BE2C (cell line): Measurements from ENCODE around the gene SETDB1.

Experiments
- DNase-seq: peaks from one replicate; pipeline ENCODE4 v3.0.0-alpha.2; 2020
- H3K27me3 ChIP-seq: fragments of 250-450 bp; sonication (Bioruptor Pico); 2 replicates; pipeline ENCODE4 v1.5.1; 2020; ENCODE audit warnings: mild to moderate bottlenecking
- H3K36me3 ChIP-seq: fragments of 250-450 bp; sonication (Bioruptor Pico); 2 replicates; pipeline ENCODE4 v1.5.1; 2020; ENCODE audit warnings: mild to moderate bottlenecking
- H3K4me1 ChIP-seq: fragments of 250-450 bp; sonication (Bioruptor Pico); 2 replicates; pipeline ENCODE4 v1.5.1; 2020
- H3K4me3 ChIP-seq: 2 replicates; pipeline ENCODE4 v1.5.1; 2011; ENCODE audit warnings: low read depth, low read length
- H3K9me3 ChIP-seq: fragments of 250-450 bp; sonication (Bioruptor Pico); 2 replicates; pipeline ENCODE4 v1.5.1; 2020
- CTCF ChIP-seq: IDR thresholded peaks from 2 replicates; pipeline ENCODE4 v1.5.1; 2012; ENCODE audit warnings: mild to moderate bottlenecking, low read depth, low read length

SETDB1 gene

GRCh38 chr1:150957666-150958065 lies 31.5 kb downstream of the SETDB1 start:
- H3K9me3 ChIP-seq, result no peaks in the 10 kb centered on the region
- no peaks in the 10 kb centered on the region for H3K4me1 ChIP-seq
- H3K4me3 ChIP-seq, result no peak overlapping the region
- H3K36me3 ChIP-seq, result peaks cover 76% of the 10 kb centered on the region
- no peak for TF ChIP-seq CTCF
- H3K27me3 ChIP-seq, result no peaks in the 10 kb centered on the region
- no peak for DNase-seq

GRCh38 chr1:150960646-150961045 lies 34.5 kb downstream of the SETDB1 start:
- H3K27me3 ChIP-seq, result no peaks in the 10 kb centered on the region
- peaks cover 79% of the 10 kb centered on the region for H3K36me3 ChIP-seq
- no peak for TF ChIP-seq CTCF
- DNase-seq, result no peak
- H3K4me3 ChIP-seq, result no peak overlapping the region
- no peaks in the 10 kb centered on the region for H3K9me3 ChIP-seq
- no peaks in the 10 kb centered on the region; the same call in 1 of the 2 replicates for H3K4me1 ChIP-seq

GRCh38 chr1:150961756-150962155 lies 35.6 kb downstream of the SETDB1 start:
- H3K9me3 ChIP-seq, result no peaks in the 10 kb centered on the region
- H3K4me3 ChIP-seq, result no peak overlapping the region
- no peak for TF ChIP-seq CTCF
- H3K27me3 ChIP-seq, result no peaks in the 10 kb centered on the region
- H3K36me3 ChIP-seq, result peaks cover 89% of the 10 kb centered on the region
- H3K4me1 ChIP-seq, result no peaks in the 10 kb centered on the region; the same call in 1 of the 2 replicates
- DNase-seq, result no peak

GRCh38 chr1:150963321-150964163 lies 37.4 kb downstream of the SETDB1 start:
- TF ChIP-seq CTCF, result no peak
- Histone ChIP-seq H3K4me3 (no peak overlapping the region), H3K36me3 (peaks cover 92% of the 10 kb centered on the region), H3K4me1 (no peaks in the 10 kb centered on the region; the same call in 1 of the 2 replicates), H3K27me3 (no peaks in the 10 kb centered on the region), H3K9me3 (no peaks in the 10 kb centered on the region)
- no peak for DNase-seq

- peaks cover 93% of the 10 kb centered on the region for H3K36me3 ChIP-seq
- DNase-seq, result no peak
- H3K9me3 ChIP-seq, result no peaks in the 10 kb centered on the region
- no peak overlapping the region for H3K4me3 ChIP-seq
- H3K4me1 ChIP-seq, result no peaks in the 10 kb centered on the region; the same call in 1 of the 2 replicates
- no peak for TF ChIP-seq CTCF
- no peaks in the 10 kb centered on the region for H3K27me3 ChIP-seq
These were observed 38.0 kb downstream of the SETDB1 start for GRCh38 chr1:150964164-150964489.

GRCh38 chr1:150965605-150966004 lies 39.4 kb downstream of the SETDB1 start:
- no peak overlapping the region for H3K4me3 ChIP-seq
- H3K9me3 ChIP-seq, result no peaks in the 10 kb centered on the region
- H3K4me1 ChIP-seq, result no peaks in the 10 kb centered on the region; the same call in 1 of the 2 replicates
- no peak for TF ChIP-seq CTCF
- H3K27me3 ChIP-seq, result no peaks in the 10 kb centered on the region
- no peak for DNase-seq
- H3K36me3 ChIP-seq, result peaks cover 82% of the 10 kb centered on the region
